ENCODE data around the gene CDK5RAP2.

- TF ChIP-seq EZH2phosphoT487 (IDR thresholded peaks at IDR 0.05; ENCODE audit: low read depth, severe bottlenecking, unreplicated experiment), result no peak
- no peak for TF ChIP-seq EZH2 (IDR thresholded peaks at IDR 0.05; ENCODE audit: borderline replicate concordance)
- TF ChIP-seq, protein P1, sequence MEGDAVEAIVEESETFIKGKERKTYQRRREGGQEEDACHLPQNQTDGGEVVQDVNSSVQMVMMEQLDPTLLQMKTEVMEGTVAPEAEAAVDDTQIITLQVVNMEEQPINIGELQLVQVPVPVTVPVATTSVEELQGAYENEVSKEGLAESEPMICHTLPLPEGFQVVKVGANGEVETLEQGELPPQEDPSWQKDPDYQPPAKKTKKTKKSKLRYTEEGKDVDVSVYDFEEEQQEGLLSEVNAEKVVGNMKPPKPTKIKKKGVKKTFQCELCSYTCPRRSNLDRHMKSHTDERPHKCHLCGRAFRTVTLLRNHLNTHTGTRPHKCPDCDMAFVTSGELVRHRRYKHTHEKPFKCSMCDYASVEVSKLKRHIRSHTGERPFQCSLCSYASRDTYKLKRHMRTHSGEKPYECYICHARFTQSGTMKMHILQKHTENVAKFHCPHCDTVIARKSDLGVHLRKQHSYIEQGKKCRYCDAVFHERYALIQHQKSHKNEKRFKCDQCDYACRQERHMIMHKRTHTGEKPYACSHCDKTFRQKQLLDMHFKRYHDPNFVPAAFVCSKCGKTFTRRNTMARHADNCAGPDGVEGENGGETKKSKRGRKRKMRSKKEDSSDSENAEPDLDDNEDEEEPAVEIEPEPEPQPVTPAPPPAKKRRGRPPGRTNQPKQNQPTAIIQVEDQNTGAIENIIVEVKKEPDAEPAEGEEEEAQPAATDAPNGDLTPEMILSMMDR (IDR thresholded peaks at IDR 0.05; ENCODE audit: poor library complexity), result no peak
Observed at GRCh38 chr9:120545701-120546550, 34.0 kb downstream of the CDK5RAP2 start.
